A673 (cell line): Measurements from ENCODE around the gene ERN2.

Experiments
- EZH2 ChIP-seq: fragments of 200-600 bp; sonication (generic); IDR thresholded peaks from 2 replicates; pipeline ENCODE4 v1.6.1; 2017; ENCODE audit warnings: borderline replicate concordance, low read depth, mild to moderate bottlenecking, mixed read lengths, antibody characterized with exemption, low read length; ENCODE audit not compliant: poor library complexity, severe bottlenecking
- TF ChIP-seq, protein P1 (sequence below): fragments of 300-800, 200-600 bp; sonication (generic); conservative IDR thresholded peaks from 2 replicates; pipeline ENCODE4 v1.5.1; 2017; ENCODE audit warnings: low read depth, mild to moderate bottlenecking, antibody characterized with exemption, low read length, moderate library complexity, mixed read lengths

DNA sequence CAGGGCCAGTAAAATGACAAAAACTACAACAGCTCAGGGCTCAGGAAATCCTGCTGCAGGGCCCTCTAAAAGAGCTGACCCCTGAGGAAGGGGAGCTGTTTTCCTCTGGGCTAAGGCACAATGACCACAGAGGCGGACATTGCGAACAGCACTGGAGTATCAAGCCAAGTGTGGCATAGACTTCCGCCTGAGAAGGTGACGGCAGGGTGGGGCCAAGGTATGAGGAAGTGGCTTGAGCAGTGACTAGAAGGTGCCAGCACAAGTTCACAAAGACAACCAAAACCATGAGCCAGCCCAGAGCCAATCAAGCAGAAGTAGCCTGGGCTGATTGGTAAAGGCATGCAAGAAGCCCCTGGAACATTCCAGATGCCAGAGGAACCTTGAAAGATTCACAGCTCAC lies 13.9 kb downstream of the ERN2 start:
- TF ChIP-seq EZH2, result no peak
- TF ChIP-seq, protein P1, sequence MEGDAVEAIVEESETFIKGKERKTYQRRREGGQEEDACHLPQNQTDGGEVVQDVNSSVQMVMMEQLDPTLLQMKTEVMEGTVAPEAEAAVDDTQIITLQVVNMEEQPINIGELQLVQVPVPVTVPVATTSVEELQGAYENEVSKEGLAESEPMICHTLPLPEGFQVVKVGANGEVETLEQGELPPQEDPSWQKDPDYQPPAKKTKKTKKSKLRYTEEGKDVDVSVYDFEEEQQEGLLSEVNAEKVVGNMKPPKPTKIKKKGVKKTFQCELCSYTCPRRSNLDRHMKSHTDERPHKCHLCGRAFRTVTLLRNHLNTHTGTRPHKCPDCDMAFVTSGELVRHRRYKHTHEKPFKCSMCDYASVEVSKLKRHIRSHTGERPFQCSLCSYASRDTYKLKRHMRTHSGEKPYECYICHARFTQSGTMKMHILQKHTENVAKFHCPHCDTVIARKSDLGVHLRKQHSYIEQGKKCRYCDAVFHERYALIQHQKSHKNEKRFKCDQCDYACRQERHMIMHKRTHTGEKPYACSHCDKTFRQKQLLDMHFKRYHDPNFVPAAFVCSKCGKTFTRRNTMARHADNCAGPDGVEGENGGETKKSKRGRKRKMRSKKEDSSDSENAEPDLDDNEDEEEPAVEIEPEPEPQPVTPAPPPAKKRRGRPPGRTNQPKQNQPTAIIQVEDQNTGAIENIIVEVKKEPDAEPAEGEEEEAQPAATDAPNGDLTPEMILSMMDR, result no peak
